K562 (cell line): ENCODE results near the gene PRRC2A. TPM values are rescaled to one million over a fixed set of nuclear protein-coding genes. Genes with fewer than 3 reads are reported as not detected.

ENCODE experiments used
- BHLHE40 ChIP-seq: IDR thresholded peaks from 2 replicates; pipeline ENCODE4 v1.6.1; 2011; ENCODE audit warnings: low read length, improper control_type of control experiment
- CBFA2T2 ChIP-seq: fragments of 450-650 bp; conservative IDR thresholded peaks from 2 replicates; pipeline ENCODE4 v1.6.1; 2017; ENCODE audit warnings: mild to moderate bottlenecking
- DMBX1 ChIP-seq: fragments of 250-450 bp; sonication (Bioruptor Pico); IDR thresholded peaks from 2 replicates; pipeline ENCODE4 v1.8.0; 2022; ENCODE audit warnings: inconsistent platforms, mild to moderate bottlenecking, moderate library complexity, borderline replicate concordance
- ERF ChIP-seq: fragments of 450-650 bp; formaldehyde crosslinking; IDR thresholded peaks from 2 replicates; pipeline ENCODE4 v1.4.0; 2020; ENCODE audit warnings: mild to moderate bottlenecking, mixed read lengths
- JUN ChIP-seq, 2 experiments: sonication (generic) in 1 of 2; formaldehyde crosslinking in 1 of 2; IDR thresholded peaks; 2 replicates each; pipeline versions ENCODE4 v1.6.1 to v1.8.0; 2012 to 2022; ENCODE audit warnings: borderline replicate concordance in 2 of 2, mild to moderate bottlenecking in 2 of 2, improper control_type of control experiment in 1 of 2, low read depth in 1 of 2, low read length in 1 of 2, missing genetic modification reagents in 1 of 2
- MAFK ChIP-seq: IDR thresholded peaks from 2 replicates; pipeline ENCODE4 v1.6.1; 2011; ENCODE audit warnings: low read length, improper control_type of control experiment
- MTF1 ChIP-seq: fragments of 250-450 bp; sonication (Bioruptor Pico); IDR thresholded peaks from 2 replicates; pipeline ENCODE4 v1.9.0; 2021; ENCODE audit warnings: moderate library complexity, mild to moderate bottlenecking, inconsistent platforms, borderline replicate concordance
- SMAD1 ChIP-seq: fragments of 150-350 bp; IDR thresholded peaks from 2 replicates; pipeline ENCODE4 v1.6.1; 2014; ENCODE audit warnings: low read length, low read depth; ENCODE audit not compliant: partially characterized antibody
- SMAD2 ChIP-seq: fragments of 150-350 bp; IDR thresholded peaks from 2 replicates; pipeline ENCODE4 v1.6.1; 2014; ENCODE audit warnings: low read depth, mild to moderate bottlenecking, low read length
- TAF15 ChIP-seq: fragments of 200-400 bp; formaldehyde crosslinking; IDR thresholded peaks from 2 replicates; pipeline ENCODE4 v1.6.1; 2017; ENCODE audit warnings: mild to moderate bottlenecking, low read depth, low read length, moderate library complexity
- ZNF699 ChIP-seq: fragments of 250-450 bp; sonication (Bioruptor Pico); IDR thresholded peaks from 2 replicates; pipeline ENCODE4 v1.8.0; 2021; ENCODE audit warnings: mild to moderate bottlenecking, moderate library complexity; ENCODE audit not compliant: insufficient replicate concordance
- polyA plus RNA-seq, 8 experiments: library from polyadenylated mRNA; depleted of rRNA in 4 of 8; stranded (reverse) in 5 of 8; unstranded in 3 of 8; fragments of >200 nt; fragmentation: Nextera tagmentation in 2 of 8; fragmentation: Illumina TruSeq in 1 of 8; extraction: Ambion mirVana in 2 of 8; extraction: Trizol in 1 of 8; gene quantifications; 2 replicates each; pipeline versions ENCODE4 v1.2.1 to v1.2.3, GENCODE V29; 2011 to 2014; ENCODE audit warnings: inconsistent platforms in 1 of 8, missing spikeins in 1 of 8
- total RNA-seq, 7 experiments: library from RNA; depleted of rRNA in 6 of 7; stranded (reverse); fragments of >200 nt in 6 of 7; fragmentation: Illumina TruSeq in 2 of 7; extraction: Trizol in 2 of 7; gene quantifications; 2 replicates each; pipeline versions ENCODE4 v1.2.1 to v1.2.3, GENCODE V29; 2011 to 2021; ENCODE audit warnings: low replicate concordance in 1 of 7
- TF ChIP-seq, protein P1 (sequence below): fragments of 450-650 bp; formaldehyde crosslinking; IDR thresholded peaks from 2 replicates; pipeline ENCODE4 v1.4.0; 2020; ENCODE audit warnings: mild to moderate bottlenecking
- TF ChIP-seq, protein P2 (sequence below): sonication (generic); formaldehyde crosslinking; IDR thresholded peaks from 2 replicates; pipeline ENCODE4 v1.8.0; 2023; ENCODE audit warnings: missing genetic modification reagents, mild to moderate bottlenecking, borderline replicate concordance
- TF ChIP-seq, protein P3 (sequence below): fragments of 450-650 bp; formaldehyde crosslinking; IDR thresholded peaks from 2 replicates; pipeline ENCODE4 v1.4.0; 2020; ENCODE audit warnings: mild to moderate bottlenecking, mixed read lengths

The PRRC2A gene
- total and polyA plus RNA-seq, 9 of the 15 experiments (the other 6 are each of a cell fraction or from before 2014, with no cell fraction given) = 1.0 to 332 (median 63.0) TPM

DNA sequence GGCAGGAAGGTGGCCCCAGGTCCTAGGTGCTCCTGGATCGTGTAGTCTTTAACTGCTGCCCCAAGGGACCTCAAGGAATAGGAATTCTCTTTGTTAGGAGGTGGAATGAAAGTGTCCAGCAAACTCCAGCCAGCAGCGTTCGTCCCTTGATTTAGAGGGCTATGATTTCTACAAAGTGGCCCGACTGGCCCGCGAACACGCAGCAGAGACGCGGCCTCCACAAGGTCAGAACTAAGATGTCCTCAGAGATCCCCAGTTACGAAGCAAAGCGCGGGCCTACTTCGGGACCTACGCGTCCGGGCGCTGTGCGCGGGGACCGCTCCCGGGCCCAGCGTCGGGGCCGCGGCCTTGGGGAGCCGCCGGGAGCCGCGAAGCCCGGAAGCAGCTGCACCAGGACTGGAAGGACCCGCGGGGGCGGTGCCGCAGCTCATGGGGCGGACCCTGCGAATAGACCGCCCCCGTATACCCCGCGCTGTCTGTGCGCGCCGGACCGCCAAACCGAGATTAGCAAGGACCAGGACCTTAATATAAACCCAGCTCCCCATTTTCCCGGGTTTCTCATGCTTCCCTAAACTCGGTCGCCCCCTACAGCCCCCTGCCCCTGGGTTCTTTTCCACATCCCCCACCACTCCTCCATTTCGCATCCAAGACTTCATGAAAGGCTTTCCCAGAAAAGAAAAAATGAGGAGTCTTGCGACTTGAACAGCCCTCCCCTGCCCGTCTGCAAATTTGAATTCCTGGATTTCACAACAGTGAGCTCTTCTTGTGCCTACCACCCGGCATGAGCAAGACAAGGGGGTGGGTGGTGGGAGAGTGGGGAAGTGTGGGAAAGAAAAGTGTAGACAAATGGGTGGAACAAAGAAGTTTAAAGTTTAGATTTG, 40.1 kb downstream of the PRRC2A start, which contains the start of gene C6orf47 (continued):
- TF ChIP-seq MAFK (no peak; the same call in 1 of the 2 replicates), ERF (CRISPR knock-in tag) (peak; percentile 98), DMBX1 (CRISPR knock-in tag) (no peak), BHLHE40 (0 out of 2 replicates have a peak, but pooled peaks have one; percentile 21), CBFA2T2 (no peak), TAF15 (no peak), SMAD1 (peak; percentile 74), MTF1 (CRISPR knock-in tag) (no peak), SMAD2 (no peak), JUN (IDR thresholded peaks at IDR 0.05; ENCODE audit: borderline replicate concordance, low read depth, low read length) (peak; percentile 59; the same call in 1 of the 2 replicates), JUN (CRISPR knock-in tag; IDR thresholded peaks at IDR 0.05; ENCODE audit: borderline replicate concordance) (no peak), ZNF699 (CRISPR knock-in tag) (no peak)
- TF ChIP-seq, protein P1, sequence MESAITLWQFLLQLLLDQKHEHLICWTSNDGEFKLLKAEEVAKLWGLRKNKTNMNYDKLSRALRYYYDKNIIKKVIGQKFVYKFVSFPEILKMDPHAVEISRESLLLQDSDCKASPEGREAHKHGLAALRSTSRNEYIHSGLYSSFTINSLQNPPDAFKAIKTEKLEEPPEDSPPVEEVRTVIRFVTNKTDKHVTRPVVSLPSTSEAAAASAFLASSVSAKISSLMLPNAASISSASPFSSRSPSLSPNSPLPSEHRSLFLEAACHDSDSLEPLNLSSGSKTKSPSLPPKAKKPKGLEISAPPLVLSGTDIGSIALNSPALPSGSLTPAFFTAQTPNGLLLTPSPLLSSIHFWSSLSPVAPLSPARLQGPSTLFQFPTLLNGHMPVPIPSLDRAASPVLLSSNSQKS = no peak
- TF ChIP-seq, protein P2, sequence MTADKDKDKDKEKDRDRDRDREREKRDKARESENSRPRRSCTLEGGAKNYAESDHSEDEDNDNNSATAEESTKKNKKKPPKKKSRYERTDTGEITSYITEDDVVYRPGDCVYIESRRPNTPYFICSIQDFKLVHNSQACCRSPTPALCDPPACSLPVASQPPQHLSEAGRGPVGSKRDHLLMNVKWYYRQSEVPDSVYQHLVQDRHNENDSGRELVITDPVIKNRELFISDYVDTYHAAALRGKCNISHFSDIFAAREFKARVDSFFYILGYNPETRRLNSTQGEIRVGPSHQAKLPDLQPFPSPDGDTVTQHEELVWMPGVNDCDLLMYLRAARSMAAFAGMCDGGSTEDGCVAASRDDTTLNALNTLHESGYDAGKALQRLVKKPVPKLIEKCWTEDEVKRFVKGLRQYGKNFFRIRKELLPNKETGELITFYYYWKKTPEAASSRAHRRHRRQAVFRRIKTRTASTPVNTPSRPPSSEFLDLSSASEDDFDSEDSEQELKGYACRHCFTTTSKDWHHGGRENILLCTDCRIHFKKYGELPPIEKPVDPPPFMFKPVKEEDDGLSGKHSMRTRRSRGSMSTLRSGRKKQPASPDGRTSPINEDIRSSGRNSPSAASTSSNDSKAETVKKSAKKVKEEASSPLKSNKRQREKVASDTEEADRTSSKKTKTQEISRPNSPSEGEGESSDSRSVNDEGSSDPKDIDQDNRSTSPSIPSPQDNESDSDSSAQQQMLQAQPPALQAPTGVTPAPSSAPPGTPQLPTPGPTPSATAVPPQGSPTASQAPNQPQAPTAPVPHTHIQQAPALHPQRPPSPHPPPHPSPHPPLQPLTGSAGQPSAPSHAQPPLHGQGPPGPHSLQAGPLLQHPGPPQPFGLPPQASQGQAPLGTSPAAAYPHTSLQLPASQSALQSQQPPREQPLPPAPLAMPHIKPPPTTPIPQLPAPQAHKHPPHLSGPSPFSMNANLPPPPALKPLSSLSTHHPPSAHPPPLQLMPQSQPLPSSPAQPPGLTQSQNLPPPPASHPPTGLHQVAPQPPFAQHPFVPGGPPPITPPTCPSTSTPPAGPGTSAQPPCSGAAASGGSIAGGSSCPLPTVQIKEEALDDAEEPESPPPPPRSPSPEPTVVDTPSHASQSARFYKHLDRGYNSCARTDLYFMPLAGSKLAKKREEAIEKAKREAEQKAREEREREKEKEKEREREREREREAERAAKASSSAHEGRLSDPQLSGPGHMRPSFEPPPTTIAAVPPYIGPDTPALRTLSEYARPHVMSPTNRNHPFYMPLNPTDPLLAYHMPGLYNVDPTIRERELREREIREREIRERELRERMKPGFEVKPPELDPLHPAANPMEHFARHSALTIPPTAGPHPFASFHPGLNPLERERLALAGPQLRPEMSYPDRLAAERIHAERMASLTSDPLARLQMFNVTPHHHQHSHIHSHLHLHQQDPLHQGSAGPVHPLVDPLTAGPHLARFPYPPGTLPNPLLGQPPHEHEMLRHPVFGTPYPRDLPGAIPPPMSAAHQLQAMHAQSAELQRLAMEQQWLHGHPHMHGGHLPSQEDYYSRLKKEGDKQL (CRISPR knock-in tag) = peak; percentile 93; the same call in 1 of the 2 replicates
- TF ChIP-seq, protein P3, sequence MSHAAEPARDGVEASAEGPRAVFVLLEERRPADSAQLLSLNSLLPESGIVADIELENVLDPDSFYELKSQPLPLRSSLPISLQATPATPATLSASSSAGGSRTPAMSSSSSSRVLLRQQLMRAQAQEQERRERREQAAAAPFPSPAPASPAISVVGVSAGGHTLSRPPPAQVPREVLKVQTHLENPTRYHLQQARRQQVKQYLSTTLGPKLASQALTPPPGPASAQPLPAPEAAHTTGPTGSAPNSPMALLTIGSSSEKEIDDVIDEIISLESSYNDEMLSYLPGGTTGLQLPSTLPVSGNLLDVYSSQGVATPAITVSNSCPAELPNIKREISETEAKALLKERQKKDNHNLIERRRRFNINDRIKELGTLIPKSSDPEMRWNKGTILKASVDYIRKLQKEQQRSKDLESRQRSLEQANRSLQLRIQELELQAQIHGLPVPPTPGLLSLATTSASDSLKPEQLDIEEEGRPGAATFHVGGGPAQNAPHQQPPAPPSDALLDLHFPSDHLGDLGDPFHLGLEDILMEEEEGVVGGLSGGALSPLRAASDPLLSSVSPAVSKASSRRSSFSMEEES (CRISPR knock-in tag) = no peak; the same call in 1 of the 2 replicates
